Fibroblast of villous mesenchyme (primary cell): ENCODE data around the gene GDA. TPM values are rescaled to one million over a fixed set of nuclear protein-coding genes. Genes with fewer than 3 reads are reported as not detected.
"Not testable (repeated sequence)": the region's sequence is repeated elsewhere in the genome, so short reads cannot be mapped to it uniquely, and the experiment has no call there.

Experiments used
- DNase-seq: peaks from one replicate; pipeline ENCODE4 v3.0.0-alpha.2; 2010; ENCODE audit warnings: low read depth
- H3K4me3 ChIP-seq: 2 replicates; pipeline ENCODE4 v1.5.1; 2011; ENCODE audit warnings: low read depth, mild to moderate bottlenecking, low read length
- CTCF ChIP-seq: IDR thresholded peaks from 2 replicates; pipeline ENCODE4 v1.5.1; 2012; ENCODE audit warnings: low read depth, mild to moderate bottlenecking, low read length; ENCODE audit not compliant: insufficient read depth
- total RNA-seq: library from RNA; depleted of rRNA; stranded (reverse); fragments of >200 nt; gene quantifications from 2 replicates; pipeline ENCODE4 v1.2.3, GENCODE V29; 2012

The GDA gene
- total RNA-seq, 1 donor = 4.3 TPM

- H3K4me3 ChIP-seq = no peak overlapping the region
- TF ChIP-seq CTCF = no peak
- no peak for DNase-seq
These were observed 129.7 kb downstream of the GDA start for GRCh38 chr9:72278959-72279358.

DNA sequence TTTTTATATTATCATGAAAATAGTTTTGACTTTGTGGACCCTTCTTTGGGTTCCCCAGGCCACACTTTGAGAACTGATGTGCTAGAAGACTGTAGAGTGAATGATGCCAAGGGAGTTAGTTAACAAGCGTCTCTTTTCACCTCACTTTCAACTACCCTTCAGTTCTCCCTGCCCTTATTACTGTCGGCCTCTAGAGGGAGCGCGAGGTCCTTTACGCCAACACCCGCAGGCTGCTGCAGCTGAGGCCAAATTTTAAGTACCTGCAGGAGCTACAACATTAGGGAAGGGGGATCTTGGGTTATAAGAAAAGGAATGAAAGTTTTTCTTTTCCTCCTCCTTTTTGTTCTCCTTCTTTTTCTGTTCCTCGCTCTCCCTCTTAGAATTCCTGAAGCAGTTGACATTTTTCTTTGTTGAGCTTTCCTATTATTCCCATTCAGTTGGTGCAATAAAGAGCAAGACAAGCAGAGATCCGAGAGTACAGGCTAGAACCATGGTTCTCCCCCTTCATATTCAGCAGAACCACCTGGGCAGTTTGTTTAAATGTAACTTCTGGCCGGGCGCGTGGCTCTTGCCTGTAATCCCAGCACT, 131.8 kb downstream of the GDA start:
- DNase-seq = peak; percentile 76
- H3K4me3 ChIP-seq = no peak overlapping the region
- peak; percentile 95 for TF ChIP-seq CTCF

GRCh38 chr9:72289401-72289800, 140.2 kb downstream of the GDA start:
- H3K4me3 ChIP-seq = no peak overlapping the region
- DNase-seq = no peak
- TF ChIP-seq CTCF = no peak

- TF ChIP-seq CTCF = no peak
These were observed 141.1 kb downstream of the GDA start for GRCh38 chr9:72290311-72290710.

DNA sequence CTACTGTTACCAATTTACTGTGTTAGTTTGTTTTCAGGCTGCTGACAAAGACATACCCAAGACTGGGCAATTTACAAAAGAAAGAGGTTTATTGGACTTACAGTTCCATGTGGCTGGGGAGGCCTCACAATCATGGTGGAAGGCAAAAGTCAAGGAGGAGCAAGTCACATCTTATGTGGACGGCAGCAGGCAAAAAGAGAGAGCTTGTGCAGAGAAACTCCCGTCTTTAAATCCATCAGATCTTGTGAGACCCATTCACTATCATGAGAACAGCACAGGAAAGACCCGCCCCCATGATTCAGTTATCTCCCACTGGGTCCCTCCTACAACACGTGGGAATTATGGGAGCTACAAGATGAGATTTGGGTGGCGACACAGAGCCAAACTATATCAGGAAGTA, 142.3 kb downstream of the GDA start:
- not testable (repeated sequence) for H3K4me3 ChIP-seq, DNase-seq

More at GRCh38 chr9:72290311-72290710, 141.1 kb downstream of the GDA start:
- H3K4me3 ChIP-seq = no peak overlapping the region
- DNase-seq = no peak

DNA sequence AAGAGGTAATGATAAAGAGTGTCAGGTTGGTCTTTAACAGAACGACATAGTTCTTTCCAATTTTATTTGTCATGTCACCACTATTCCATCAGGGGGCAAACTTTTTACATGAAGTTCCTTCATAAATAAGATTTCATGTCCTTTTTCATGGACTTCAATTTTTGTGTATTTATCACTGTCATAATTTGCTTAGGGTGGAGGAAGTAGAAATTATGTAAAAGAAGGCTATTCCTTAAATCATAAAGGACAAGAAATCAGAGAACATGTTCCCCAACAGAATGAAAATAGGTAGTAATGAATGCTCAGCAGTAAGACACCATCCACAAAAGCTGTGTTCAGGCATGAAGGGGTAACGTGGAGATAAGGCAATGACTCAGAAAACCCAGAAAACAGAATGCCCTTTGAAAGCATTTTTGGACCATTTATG, 143.0 kb downstream of the GDA start:
- H3K4me3 ChIP-seq = no peak overlapping the region
- peak; percentile 66 for DNase-seq
- peak; percentile 58 for TF ChIP-seq CTCF

- peak; percentile 97 for DNase-seq
- no peak overlapping the region for H3K4me3 ChIP-seq
- no peak for TF ChIP-seq CTCF
These were observed 143.8 kb downstream of the GDA start for GRCh38 chr9:72292874-72293607.
